GM18868 (cell line): ENCODE data around the gene GALNT17.

ENCODE experiments used
- ATAC-seq: cut with Tn5 transposase; IDR thresholded peaks from one replicate; pipeline ENCODE4 v1.9.1; 2021; ENCODE audit warnings: mild to moderate bottlenecking, moderate library complexity; ENCODE audit not compliant: unreplicated experiment

The GALNT17 gene

DNA sequence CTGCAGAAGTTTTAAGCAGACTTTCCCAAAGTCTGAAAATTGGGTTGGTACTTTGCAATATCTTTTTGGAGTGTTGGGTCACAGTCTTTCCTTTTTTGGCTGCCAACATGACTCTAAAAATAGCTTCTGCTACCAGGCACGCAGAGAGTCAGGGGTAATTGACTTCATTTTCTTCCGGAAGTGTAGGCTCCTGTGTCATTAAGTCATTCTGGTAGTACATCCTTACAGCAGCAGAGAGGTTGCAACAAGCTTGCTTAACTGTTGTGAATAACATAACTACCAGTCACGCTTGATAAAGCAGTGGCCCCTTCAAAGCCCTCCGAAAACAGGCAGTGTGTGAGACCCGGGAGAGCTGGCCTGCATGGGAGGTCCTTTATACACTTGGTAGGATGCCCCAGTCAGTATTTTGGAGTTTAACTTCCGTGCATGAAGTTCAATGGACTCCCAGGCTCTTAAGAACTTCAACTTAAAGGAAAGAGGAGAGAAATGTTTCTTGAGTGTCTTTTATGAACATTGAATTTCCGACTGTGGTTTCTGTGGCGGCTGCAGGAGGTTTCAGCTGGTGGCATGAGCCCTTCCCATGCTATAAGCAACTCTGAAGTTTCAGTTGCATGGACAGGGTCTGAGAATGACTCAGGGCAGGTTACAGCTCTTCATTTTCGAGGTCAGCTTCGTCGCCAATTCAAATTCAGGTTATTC is 310.7 kb downstream of the GALNT17 start:
- ATAC-seq, result no peak

DNA sequence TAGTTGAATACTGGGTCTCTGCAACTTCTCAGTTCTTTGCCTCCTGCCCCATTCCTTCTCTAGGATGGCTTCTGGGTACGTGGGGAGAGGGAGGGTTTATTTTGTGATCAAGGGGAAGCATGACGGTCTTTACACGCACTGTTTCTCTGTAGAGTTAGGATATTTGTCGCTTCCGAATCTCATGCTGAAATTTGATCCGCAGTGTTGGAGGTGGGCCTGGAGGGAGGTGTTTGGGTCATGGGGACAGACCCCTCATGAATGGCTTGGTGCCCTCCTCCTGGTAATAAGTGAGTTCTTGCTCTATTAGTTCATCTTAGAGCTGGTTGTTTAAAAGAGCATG is 311.2 kb downstream of the GALNT17 start:
- ATAC-seq, result no peak

DNA sequence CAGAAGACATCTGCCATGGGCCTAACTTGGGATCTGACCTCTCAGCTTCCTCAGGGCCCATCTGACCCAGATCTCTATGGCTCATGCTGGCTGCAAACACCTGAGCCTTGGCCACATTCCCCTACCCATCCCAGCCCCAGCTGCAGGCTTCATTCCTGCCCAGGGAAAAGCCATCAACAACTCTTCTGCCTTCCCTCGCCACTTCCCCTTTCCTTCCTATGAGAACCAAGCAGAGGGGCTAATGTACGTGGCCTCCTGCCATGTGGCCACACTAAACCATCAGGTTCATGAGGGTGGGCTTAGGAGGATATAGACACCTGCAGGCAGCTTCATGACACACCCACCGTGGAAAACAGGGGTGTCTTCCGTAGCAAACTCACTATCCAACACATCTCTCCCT is 312.2 kb downstream of the GALNT17 start:
- ATAC-seq, result no peak

- no peak for ATAC-seq
These were observed 321.7 kb downstream of the GALNT17 start for GRCh38 chr7:71453630-71454029.

DNA sequence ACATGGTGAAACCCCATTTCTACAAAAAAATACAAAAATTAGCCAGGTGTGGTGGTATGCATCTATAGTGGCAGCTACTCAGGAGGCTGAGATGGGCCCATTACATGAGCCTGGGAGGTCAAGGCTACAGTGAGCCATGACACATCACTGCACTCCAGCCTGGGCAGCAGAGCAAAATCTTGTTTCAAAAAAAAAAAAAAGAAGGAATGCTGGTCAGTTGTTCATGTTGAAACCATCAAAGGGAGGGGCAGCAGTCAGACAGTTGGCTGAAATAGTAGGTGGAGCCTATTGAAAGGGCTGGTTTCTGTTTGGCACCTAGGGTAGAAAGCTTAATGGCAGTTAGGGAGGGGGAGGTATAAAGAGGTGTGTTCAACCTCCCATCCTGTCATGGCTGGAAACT is 323.0 kb downstream of the GALNT17 start:
- ATAC-seq, result no peak

GRCh38 chr7:71457021-71457420 is 325.1 kb downstream of the GALNT17 start:
- ATAC-seq, result no peak

DNA sequence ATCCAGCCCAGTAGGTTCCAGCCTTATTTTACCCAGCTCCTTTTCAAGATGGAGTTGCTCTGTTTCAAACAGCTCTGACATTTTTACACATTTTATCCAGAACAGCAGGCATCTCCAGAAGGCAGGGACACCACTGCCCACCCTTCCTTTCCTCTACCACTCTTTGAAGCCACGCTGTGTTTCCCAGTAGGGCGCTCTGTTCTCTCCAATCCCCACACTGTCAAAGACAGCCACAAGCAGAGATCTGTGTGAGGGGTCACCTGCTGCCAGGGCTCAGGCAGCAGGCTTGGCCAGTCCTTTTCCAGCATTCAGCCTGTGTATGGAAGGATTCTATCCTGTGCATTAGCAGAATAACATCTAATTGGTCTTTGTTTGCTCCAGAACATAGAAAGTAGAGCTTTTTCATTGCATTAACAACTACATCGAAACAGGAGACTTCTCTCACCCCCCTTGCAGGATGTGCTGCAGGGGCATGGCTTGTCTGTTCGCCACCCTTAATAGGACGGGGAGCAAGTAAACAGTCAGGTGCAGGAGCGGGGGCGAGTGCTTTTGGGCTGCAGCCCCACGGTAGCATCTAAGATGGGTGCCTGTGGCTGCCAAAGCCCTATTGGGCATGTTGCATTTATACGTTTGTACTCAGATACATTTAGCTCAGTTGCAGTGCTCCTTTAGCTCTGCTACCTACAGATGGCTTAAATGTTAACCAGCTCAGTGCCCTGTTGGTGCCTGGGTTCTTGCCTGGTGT is 326.1 kb downstream of the GALNT17 start:
- ATAC-seq, result no peak

GRCh38 chr7:71459132-71459531 is 327.2 kb downstream of the GALNT17 start:
- no peak for ATAC-seq

DNA sequence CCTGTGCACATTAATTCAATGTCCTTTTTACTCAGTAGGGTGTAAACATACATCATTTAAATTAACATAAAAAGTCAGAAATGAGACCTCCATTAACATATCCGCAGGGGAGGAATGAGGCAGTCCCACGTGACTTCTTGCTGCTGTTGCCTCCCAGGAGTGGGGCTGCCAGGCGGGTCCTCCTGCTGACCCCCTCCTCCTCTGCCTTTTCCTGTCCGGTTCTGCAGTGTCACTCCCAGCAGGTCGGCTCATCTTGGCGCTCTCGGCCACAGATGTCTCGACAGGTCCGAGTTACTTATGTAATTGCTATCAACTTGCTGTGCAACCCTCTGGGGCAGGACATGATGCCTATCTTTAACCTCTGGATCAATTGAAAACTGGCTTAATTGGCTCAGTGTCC is 329.6 kb downstream of the GALNT17 start:
- no peak for ATAC-seq

GRCh38 chr7:71465741-71466189 is 333.8 kb downstream of the GALNT17 start:
- ATAC-seq, result no peak

DNA sequence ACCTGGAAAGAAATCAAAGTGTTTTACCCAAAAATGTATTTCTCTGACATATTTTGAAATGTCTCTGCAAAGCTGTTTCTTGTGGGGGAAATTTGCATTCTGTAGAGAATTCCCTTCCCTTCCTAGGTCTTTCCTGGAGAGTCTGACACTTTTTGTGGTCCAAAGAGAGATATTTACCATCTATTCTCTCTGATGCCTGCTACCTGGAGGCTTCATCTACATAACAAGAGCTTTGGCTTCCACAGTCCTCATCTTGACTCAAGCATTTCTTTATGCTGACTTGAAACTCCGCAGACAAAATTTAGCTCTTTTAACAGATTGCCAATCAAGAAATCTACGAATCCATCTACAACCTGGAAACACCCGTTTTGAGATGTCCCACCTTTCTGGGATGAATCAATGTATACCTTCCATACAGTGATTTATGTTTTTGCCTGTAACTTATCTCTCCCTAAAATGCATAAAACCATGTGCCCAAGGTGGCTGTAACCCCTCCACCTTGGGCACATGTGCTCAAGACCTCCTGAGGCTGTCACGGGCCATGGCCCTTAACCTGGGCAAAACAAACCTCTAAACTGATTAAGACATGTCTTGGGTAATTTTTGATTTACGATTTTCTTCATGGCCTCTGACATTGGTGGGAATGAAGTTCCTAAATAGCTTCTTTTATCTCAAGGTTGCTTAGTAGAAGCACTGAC is 334.7 kb downstream of the GALNT17 start:
- ATAC-seq, result no peak

- ATAC-seq, result no peak
These were observed 338.4 kb downstream of the GALNT17 start for GRCh38 chr7:71470326-71470725.

DNA sequence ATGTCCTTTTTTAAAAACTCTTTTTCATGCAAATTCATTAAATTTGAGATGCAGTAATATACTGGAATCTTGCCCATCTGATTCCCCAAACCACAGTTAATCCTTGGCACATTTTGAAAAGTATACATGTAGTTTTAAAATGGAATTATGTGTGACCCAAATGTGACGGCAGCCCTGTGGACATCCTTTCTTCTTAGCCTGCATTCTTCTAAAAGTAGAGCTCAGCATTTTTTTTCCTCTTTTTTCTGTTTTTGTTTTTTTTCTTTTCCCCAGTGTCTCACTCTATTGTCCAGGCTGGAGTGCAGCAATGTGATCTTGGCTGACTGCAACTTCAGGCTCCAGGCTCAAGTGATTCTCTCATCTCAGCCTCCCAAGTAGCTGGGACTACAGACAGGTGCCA is 338.9 kb downstream of the GALNT17 start:
- no peak for ATAC-seq

DNA sequence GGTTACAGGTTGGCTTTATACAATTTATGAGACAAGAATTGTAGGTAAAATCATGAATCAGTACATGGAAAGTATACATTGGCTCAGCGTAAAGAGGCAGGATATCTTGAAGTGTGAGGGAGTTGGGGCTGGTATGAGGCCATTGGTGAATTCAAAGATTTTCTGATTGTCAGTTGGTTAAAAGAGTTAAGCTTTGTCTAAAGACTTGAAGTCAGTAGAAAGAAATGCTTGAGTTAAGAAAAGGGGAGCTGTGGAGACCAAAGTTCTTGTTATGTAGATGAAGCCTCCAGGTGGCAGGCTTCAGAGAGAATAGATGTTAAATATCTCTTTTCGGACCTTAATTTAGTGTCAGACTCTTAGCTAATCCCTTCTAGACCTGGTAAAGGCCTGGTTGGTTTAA is 341.0 kb downstream of the GALNT17 start:
- no peak for ATAC-seq

DNA sequence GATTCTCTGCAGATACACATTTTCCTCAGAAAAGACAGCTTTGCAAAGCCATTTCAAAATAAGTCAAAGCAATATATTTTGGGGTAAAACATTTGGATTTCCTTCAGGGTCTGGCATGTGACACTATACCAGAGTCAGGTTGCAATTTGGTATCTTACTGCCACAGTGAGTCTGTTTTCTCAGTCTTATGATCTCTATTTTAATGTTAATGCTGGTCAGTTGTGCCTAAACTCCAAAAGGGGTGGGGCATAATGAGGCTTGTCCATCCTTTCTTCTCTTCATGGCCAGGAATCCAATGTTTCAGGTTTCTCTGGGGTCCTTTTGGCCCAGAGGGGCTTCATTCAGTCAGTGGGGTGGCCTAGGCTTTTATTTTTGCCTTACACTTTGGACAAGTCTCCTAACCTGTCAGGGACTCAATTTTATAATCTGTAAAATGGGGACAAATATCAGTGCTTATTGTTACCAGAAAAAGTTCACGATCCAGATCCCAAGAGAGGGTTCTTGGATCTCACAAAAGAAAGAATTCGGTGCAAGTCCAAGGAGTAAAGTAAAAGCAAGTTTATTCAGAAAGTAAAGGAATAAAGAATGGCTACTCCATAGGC is 341.5 kb downstream of the GALNT17 start:
- ATAC-seq, result no peak

DNA sequence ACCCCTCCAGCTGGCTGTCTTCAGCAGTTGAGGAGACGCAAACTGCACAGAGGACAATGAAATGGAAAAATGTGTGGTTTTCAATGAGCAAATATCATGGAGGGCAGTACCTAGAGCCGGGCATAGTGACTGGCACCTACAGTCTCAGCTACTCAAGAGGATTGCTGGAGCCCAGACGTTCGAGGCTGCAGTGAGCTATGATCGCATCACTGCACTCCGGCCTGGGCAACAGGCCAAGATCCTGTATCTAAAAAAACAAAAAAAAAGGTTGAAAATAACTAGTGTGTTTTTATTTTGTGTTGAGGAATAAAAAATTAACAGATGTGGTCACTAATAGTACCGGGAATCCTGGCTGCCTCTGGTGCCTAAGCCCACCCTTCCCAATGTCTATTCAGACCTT is 345.5 kb downstream of the GALNT17 start:
- no peak for ATAC-seq

GRCh38 chr7:71479231-71479630 is 347.3 kb downstream of the GALNT17 start:
- ATAC-seq, result no peak

DNA sequence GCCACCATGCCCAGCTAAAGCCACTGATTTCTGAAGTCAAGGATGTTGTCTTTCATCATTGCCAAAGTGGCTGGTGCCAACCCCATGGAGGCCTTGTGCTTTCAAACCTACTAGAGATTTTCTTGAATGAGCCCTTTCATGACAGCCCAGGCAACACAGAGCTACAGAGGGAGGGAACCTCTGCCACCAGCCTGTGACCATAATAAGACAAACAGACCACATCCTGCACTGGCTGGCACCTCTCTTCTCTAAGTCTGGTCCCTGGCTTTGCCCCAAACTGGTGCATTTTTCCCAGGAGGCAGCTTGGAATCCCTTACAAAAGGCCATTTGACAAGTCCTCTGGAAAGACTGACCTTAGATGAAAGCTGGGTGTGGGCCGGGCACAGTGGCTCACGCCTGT is 348.8 kb downstream of the GALNT17 start:
- no peak for ATAC-seq

GRCh38 chr7:71482284-71482683 is 350.3 kb downstream of the GALNT17 start:
- ATAC-seq, result no peak

DNA sequence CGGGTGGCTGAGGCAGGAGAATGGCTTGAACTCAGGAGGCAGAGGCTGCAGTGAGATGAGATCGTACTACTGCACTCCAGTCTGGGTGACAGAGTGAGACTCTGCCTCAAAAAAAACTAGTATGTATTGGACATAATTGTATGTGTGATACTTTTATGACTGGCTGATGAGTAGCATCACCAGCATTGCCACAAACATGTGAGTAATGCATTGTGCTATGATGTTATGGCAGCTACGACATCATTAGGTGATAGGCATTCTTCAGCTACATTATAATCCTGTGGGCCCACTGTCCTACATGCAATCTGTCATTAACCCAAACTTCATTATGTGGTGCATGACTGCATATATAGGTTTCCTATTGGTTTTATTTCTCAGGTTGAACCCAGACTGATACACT is 352.4 kb downstream of the GALNT17 start:
- no peak for ATAC-seq

- no peak for ATAC-seq
These were observed 353.6 kb downstream of the GALNT17 start for GRCh38 chr7:71485586-71485985.

DNA sequence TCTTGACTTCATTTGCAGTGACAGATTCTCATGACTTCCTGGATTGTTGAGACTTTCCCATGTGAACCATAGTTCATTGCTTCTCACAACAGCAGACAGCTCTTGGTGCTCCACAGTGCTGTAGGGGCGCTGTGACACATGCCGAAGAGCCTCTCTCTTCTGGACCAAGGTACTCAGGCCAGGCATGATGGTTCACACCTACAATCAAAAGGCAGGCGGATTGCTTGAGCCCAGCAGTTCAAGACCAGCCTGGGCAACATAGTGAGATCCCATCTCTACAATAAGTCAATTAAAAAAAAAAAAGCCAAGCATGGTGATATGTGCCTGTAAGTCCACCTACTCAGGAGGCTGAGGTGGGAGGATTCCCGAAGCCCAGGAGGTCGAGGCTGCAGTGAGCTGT is 354.5 kb downstream of the GALNT17 start:
- ATAC-seq, result no peak
